H9 (cell line): ENCODE measurements around the gene TECTA. TPM values are rescaled to one million over a fixed set of nuclear protein-coding genes. Genes with fewer than 3 reads are reported as not detected.

Experiments used
- DNase-seq: peaks from one replicate; pipeline ENCODE4 v3.0.0-alpha.2; 2017
- H2AFZ ChIP-seq: one replicate; pipeline ENCODE4 v1.6.1; 2013; ENCODE audit warnings: mild to moderate bottlenecking, low read length, control low read depth, moderate library complexity
- H2AK5ac ChIP-seq: 2 replicates; pipeline ENCODE4 v1.6.1; 2013; ENCODE audit warnings: low read length, control low read depth, mixed read lengths; ENCODE audit not compliant: insufficient read length
- H2BK120ac ChIP-seq: one replicate; pipeline ENCODE4 v1.6.1; 2013; ENCODE audit warnings: low read depth, mild to moderate bottlenecking, low read length, control low read depth, inconsistent platforms; ENCODE audit not compliant: poor library complexity, severe bottlenecking
- H2BK12ac ChIP-seq: 2 replicates; pipeline ENCODE4 v1.6.1; 2013; ENCODE audit warnings: low read length, control low read depth, mixed read lengths, low read depth; ENCODE audit not compliant: insufficient read length
- H2BK15ac ChIP-seq: 2 replicates; pipeline ENCODE4 v1.6.1; 2013; ENCODE audit warnings: low read depth, low read length, control low read depth
- H2BK20ac ChIP-seq: one replicate; pipeline ENCODE4 v1.6.1; 2013; ENCODE audit warnings: low read depth, mild to moderate bottlenecking, low read length, control low read depth, inconsistent platforms; ENCODE audit not compliant: poor library complexity, severe bottlenecking
- H2BK5ac ChIP-seq: 2 replicates; pipeline ENCODE4 v1.6.1; 2013; ENCODE audit warnings: low read length, control low read depth, mixed read lengths; ENCODE audit not compliant: insufficient read length
- H3K14ac ChIP-seq: 2 replicates; pipeline ENCODE4 v1.6.1; 2013; ENCODE audit warnings: low read length, control low read depth; ENCODE audit not compliant: insufficient read depth
- H3K18ac ChIP-seq: 2 replicates; pipeline ENCODE4 v1.6.1; 2013; ENCODE audit warnings: low read depth, mild to moderate bottlenecking, mixed read lengths, low read length, control low read depth; ENCODE audit not compliant: insufficient read length
- H3K23ac ChIP-seq: 2 replicates; pipeline ENCODE4 v1.6.1; 2013; ENCODE audit warnings: low read length, control low read depth, mixed read lengths, low read depth; ENCODE audit not compliant: insufficient read length
- H3K23me2 ChIP-seq: 2 replicates; pipeline ENCODE4 v1.6.1; 2013; ENCODE audit warnings: low read depth, mild to moderate bottlenecking, mixed read lengths, low read length, control low read depth; ENCODE audit not compliant: insufficient read length, poor library complexity, severe bottlenecking
- H3K27ac ChIP-seq: 2 replicates; pipeline ENCODE4 v1.5.1; 2013; ENCODE audit warnings: low read length, control low read depth, mixed read lengths, low read depth; ENCODE audit not compliant: insufficient read length
- H3K27me3 ChIP-seq: 2 replicates; pipeline ENCODE4 v1.6.1; 2013; ENCODE audit warnings: low read length, control low read depth, inconsistent platforms; ENCODE audit not compliant: insufficient read depth
- H3K4ac ChIP-seq: 2 replicates; pipeline ENCODE4 v1.6.1; 2013; ENCODE audit warnings: low read depth, mild to moderate bottlenecking, control low read depth, inconsistent platforms, low read length, moderate library complexity
- H3K4me1 ChIP-seq: 2 replicates; pipeline ENCODE4 v1.6.1; 2013; ENCODE audit warnings: low read length, control low read depth, inconsistent platforms; ENCODE audit not compliant: insufficient read depth
- H3K4me2 ChIP-seq: 2 replicates; pipeline ENCODE4 v1.6.1; 2013; ENCODE audit warnings: low read length, control low read depth, mixed read lengths; ENCODE audit not compliant: insufficient read length, insufficient read depth
- H3K56ac ChIP-seq: 2 replicates; pipeline ENCODE4 v1.6.1; 2013; ENCODE audit warnings: low read depth, mild to moderate bottlenecking, mixed read lengths, low read length, control low read depth; ENCODE audit not compliant: insufficient read length
- H3K79me1 ChIP-seq: 2 replicates; pipeline ENCODE4 v1.6.1; 2013; ENCODE audit warnings: low read depth, mild to moderate bottlenecking, moderate library complexity, low read length, control low read depth, inconsistent platforms; ENCODE audit not compliant: insufficient read depth, poor library complexity, severe bottlenecking
- H3K79me2 ChIP-seq: 2 replicates; pipeline ENCODE4 v1.6.1; 2013; ENCODE audit warnings: low read length, control low read depth, inconsistent platforms; ENCODE audit not compliant: insufficient read depth
- H3K9ac ChIP-seq: 2 replicates; pipeline ENCODE4 v1.6.1; 2013; ENCODE audit warnings: low read length, control low read depth, mixed read lengths; ENCODE audit not compliant: insufficient read length; ENCODE audit errors: extremely low read depth
- H3K9me3 ChIP-seq: one replicate; pipeline ENCODE4 v1.6.1; 2013; ENCODE audit warnings: low read depth, low read length, inconsistent platforms; ENCODE audit not compliant: control insufficient read depth
- H3T11ph ChIP-seq: one replicate; pipeline ENCODE4 v1.6.1; 2013; ENCODE audit warnings: mild to moderate bottlenecking, low read length, control low read depth, inconsistent platforms
- H4K20me1 ChIP-seq: one replicate; pipeline ENCODE4 v1.6.1; 2013; ENCODE audit not compliant: control insufficient read depth, insufficient read length, insufficient read depth
- H4K5ac ChIP-seq: 2 replicates; pipeline ENCODE4 v1.6.1; 2013; ENCODE audit warnings: low read depth, mild to moderate bottlenecking, mixed read lengths, low read length, control low read depth; ENCODE audit not compliant: insufficient read length
- H4K8ac ChIP-seq: replicated peaks from 2 replicates; pipeline ENCODE4 v1.6.1; 2013; ENCODE audit warnings: low read length, control low read depth, mixed read lengths, low read depth; ENCODE audit not compliant: insufficient read length
- H4K91ac ChIP-seq: 2 replicates; pipeline ENCODE4 v1.6.1; 2013; ENCODE audit warnings: low read depth, mild to moderate bottlenecking, moderate library complexity, mixed read lengths, low read length, control low read depth; ENCODE audit not compliant: insufficient read length
- H3K27ac Mint-ChIP-seq, 3 experiments: 2 replicates in 2 of 3; 3 replicates in 1 of 3; pipeline ENCODE4 v1.8.0; 2020 to 2021; ENCODE audit warnings: mixed read lengths in 3 of 3, mild to moderate bottlenecking in 1 of 3, moderate library complexity in 1 of 3
- H3K27me3 Mint-ChIP-seq: 2 replicates; pipeline ENCODE4 v1.8.0; 2021; ENCODE audit warnings: low read depth, mild to moderate bottlenecking, moderate library complexity, mixed read lengths
- H3K36me3 Mint-ChIP-seq, 3 experiments: 2 replicates in 2 of 3; 3 replicates in 1 of 3; pipeline ENCODE4 v1.8.0; 2020 to 2021; ENCODE audit warnings: low read depth in 3 of 3, mixed read lengths in 3 of 3; ENCODE audit not compliant: insufficient read depth in 1 of 3
- H3K4me1 Mint-ChIP-seq, 2 experiments: 2 replicates each; pipeline ENCODE4 v1.8.0; 2020; ENCODE audit warnings: mixed read lengths in 2 of 2
- H3K4me3 Mint-ChIP-seq, 2 experiments: 2 replicates in 1 of 2; 3 replicates in 1 of 2; pipeline ENCODE4 v1.8.0; 2020 to 2021; ENCODE audit warnings: mild to moderate bottlenecking in 2 of 2, mixed read lengths in 2 of 2, moderate library complexity in 1 of 2
- H3K9me3 Mint-ChIP-seq, 2 experiments: 2 replicates in 1 of 2; 3 replicates in 1 of 2; pipeline ENCODE4 v1.8.0; 2020; ENCODE audit warnings: mild to moderate bottlenecking in 2 of 2, mixed read lengths in 2 of 2, moderate library complexity in 1 of 2
- WGBS: extraction: QIAGEN DNeasy Blood & Tissue Kit; methylation state at CpG from one replicate; pipeline ENCODE4 v1.1.7; 2013; ENCODE audit warnings: missing lambda C conversion rate, low lambda C conversion rate, mixed read lengths; ENCODE audit not compliant: insufficient read length; ENCODE audit errors: extremely low coverage; 5-methylcytosine and 5-hydroxymethylcytosine counted together
- total RNA-seq: library from RNA; stranded (reverse); gene quantifications from 2 replicates; pipeline ENCODE4 v1.2.1, GENCODE V29; 2021
- TF ChIP-seq, protein P1 (sequence below): fragments of 200-600 bp; sonication (generic); conservative IDR thresholded peaks from 3 replicates; pipeline ENCODE4 v1.8.0; 2021; ENCODE audit warnings: antibody characterized with exemption, mild to moderate bottlenecking

Gene TECTA
- total RNA-seq, 1 experiment from 2014 or later: 0.66 TPM

DNA sequence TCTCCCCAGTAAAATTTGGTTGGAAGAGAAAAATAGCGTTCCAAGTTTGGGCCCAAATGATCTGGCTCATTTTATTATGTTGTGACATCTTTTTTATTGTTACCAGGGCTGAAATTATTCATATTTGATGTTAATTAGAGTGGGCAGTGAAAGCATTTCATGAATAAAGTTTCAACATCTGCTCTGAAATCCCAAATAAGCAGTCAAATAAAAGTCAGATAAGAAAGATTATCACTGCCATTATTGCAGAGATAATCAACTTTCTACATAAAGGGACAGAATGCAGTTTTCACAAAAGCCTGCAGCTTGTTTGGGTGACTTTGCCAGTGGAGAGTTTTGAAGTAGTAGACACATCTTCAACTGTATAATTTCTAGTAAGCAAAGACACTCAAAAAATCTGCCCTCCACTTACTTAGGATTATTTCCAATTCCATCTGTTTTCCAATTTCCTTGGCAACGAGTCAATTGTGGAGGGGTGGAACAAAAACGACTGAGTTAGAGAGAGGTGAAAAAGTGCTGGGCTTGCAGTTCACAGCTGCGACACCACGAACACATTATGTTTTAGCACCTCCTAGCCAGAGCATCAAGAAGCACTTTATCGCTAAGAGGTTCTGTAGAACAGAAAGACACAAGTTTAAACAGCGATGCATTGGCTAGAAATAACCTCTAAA, 9.0 kb downstream of the TECTA start:
- no peak overlapping the region for H3T11ph ChIP-seq
- no peak overlapping the region for H2BK12ac ChIP-seq
- H3K23me2 ChIP-seq: no peaks in the 10 kb centered on the region
- H3K18ac ChIP-seq: no peak overlapping the region
- Mint-ChIP-seq H3K9me3 (no peaks in the 10 kb centered on the region), H3K4me3 (no peak overlapping the region), H3K27ac (no peak overlapping the region), H3K36me3 (no peaks in the 10 kb centered on the region), H3K4me1 (peaks cover 11 to 13% of the 10 kb centered on the region in 2 experiments), H3K27me3 (peaks cover 11% of the 10 kb centered on the region; the same call in 1 of the 2 replicates)
- H4K8ac ChIP-seq: no peak overlapping the region
- no peak for DNase-seq
- no peaks in the 10 kb centered on the region for H3K9me3 ChIP-seq
- H3K79me1 ChIP-seq: no peaks in the 10 kb centered on the region
- TF ChIP-seq, protein P1, sequence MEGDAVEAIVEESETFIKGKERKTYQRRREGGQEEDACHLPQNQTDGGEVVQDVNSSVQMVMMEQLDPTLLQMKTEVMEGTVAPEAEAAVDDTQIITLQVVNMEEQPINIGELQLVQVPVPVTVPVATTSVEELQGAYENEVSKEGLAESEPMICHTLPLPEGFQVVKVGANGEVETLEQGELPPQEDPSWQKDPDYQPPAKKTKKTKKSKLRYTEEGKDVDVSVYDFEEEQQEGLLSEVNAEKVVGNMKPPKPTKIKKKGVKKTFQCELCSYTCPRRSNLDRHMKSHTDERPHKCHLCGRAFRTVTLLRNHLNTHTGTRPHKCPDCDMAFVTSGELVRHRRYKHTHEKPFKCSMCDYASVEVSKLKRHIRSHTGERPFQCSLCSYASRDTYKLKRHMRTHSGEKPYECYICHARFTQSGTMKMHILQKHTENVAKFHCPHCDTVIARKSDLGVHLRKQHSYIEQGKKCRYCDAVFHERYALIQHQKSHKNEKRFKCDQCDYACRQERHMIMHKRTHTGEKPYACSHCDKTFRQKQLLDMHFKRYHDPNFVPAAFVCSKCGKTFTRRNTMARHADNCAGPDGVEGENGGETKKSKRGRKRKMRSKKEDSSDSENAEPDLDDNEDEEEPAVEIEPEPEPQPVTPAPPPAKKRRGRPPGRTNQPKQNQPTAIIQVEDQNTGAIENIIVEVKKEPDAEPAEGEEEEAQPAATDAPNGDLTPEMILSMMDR: no peak
- H3K4me2 ChIP-seq: no peak overlapping the region
- WGBS: no CpG with 5 or more reads among the region's 7 CpGs
- H3K9ac ChIP-seq: no peak overlapping the region
- H3K4ac ChIP-seq: no peak overlapping the region
- H2BK120ac ChIP-seq: no peak overlapping the region
- H3K56ac ChIP-seq: no peak overlapping the region
- H3K4me1 ChIP-seq: 0 out of 2 replicates have a peak, but pooled peaks cover 2% of the 10 kb centered on the region
- no peak overlapping the region for H3K23ac ChIP-seq
- H3K14ac ChIP-seq: no peak overlapping the region
- H2AK5ac ChIP-seq: no peak overlapping the region
- H3K79me2 ChIP-seq: no peaks in the 10 kb centered on the region
- H3K27me3 ChIP-seq: no peaks in the 10 kb centered on the region
- no peak overlapping the region for H3K27ac ChIP-seq
- H2BK15ac ChIP-seq: no peak overlapping the region
- no peak overlapping the region for H2BK20ac ChIP-seq
- H2AFZ ChIP-seq: no peak overlapping the region
- no peak overlapping the region for H2BK5ac ChIP-seq
- H4K5ac ChIP-seq: no peak overlapping the region
- H4K20me1 ChIP-seq: no peaks in the 10 kb centered on the region
- H4K91ac ChIP-seq: no peak overlapping the region
